Stimulated activated CD8-positive, alpha-beta memory T cell treated with anti-CD3 and anti-CD28 coated beads, Interleukin-15, amount 100 ng/mL, for 4 hours (primary cell): Measurements from ENCODE around the gene ABHD17B.
A peak's percentile ranks its signal among the peaks of the same experiment; 100 is the strongest.
"Not testable (repeated sequence)": the region's sequence is repeated elsewhere in the genome, so short reads cannot be mapped to it uniquely, and the experiment has no call there.

ENCODE experiments used
- DNase-seq, 2 donors: peaks; one replicate each; pipeline ENCODE4 v3.0.0-alpha.2; 2020; ENCODE audit warnings: low read depth in 2 of 2

Gene ABHD17B

GRCh38 chr9:71915495-71915894 is 4.5 kb upstream of the ABHD17B start:
- no peak for DNase-seq

GRCh38 chr9:71911908-71912335 is 929 bp upstream of the ABHD17B start:
- DNase-seq, result no peak

- DNase-seq, result peak; percentile 1 to 6
These were observed 338 bp downstream of the ABHD17B start for GRCh38 chr9:71910650-71911060.

- peak in 1 of 2 donors; percentile 4 for DNase-seq
These were observed 925 bp downstream of the ABHD17B start for GRCh38 chr9:71909887-71910649.

- DNase-seq, result no peak
These were observed 2.2 kb downstream of the ABHD17B start for GRCh38 chr9:71908825-71909224.

GRCh38 chr9:71904076-71904475 is 6.9 kb downstream of the ABHD17B start:
- DNase-seq, result no peak

- DNase-seq, result no peak
These were observed 9.0 kb downstream of the ABHD17B start for GRCh38 chr9:71901695-71902597.

- not testable (repeated sequence) for DNase-seq
These were observed 12.2 kb downstream of the ABHD17B start for GRCh38 chr9:71898756-71899155.

- no peak for DNase-seq
These were observed 13.4 kb downstream of the ABHD17B start for GRCh38 chr9:71897577-71897976.

- no peak for DNase-seq
These were observed 14.2 kb downstream of the ABHD17B start for GRCh38 chr9:71896761-71897160.

GRCh38 chr9:71895955-71896354 is 15.0 kb downstream of the ABHD17B start:
- DNase-seq, result no peak

- DNase-seq, result no peak
These were observed 15.9 kb downstream of the ABHD17B start for GRCh38 chr9:71895117-71895516.

- DNase-seq, result no peak
These were observed 19.3 kb downstream of the ABHD17B start for GRCh38 chr9:71891557-71892189.

- DNase-seq, result no peak
These were observed 20.8 kb downstream of the ABHD17B start for GRCh38 chr9:71890042-71890679.

GRCh38 chr9:71887362-71887761 is 23.6 kb downstream of the ABHD17B start:
- DNase-seq, result no peak

GRCh38 chr9:71886541-71886940 is 24.5 kb downstream of the ABHD17B start:
- DNase-seq, result no peak

- no peak for DNase-seq
These were observed 25.0 kb downstream of the ABHD17B start for GRCh38 chr9:71886015-71886414.

- no peak for DNase-seq
These were observed 25.5 kb downstream of the ABHD17B start for GRCh38 chr9:71885467-71885866.

GRCh38 chr9:71884005-71884404 is 27.0 kb downstream of the ABHD17B start:
- DNase-seq, result no peak

GRCh38 chr9:71879644-71880174 is 31.3 kb downstream of the ABHD17B start:
- no peak for DNase-seq
